IMR-90 (cell line): ENCODE data around the gene GNB1L. TPM values are rescaled to one million over a fixed set of nuclear protein-coding genes. Genes with fewer than 3 reads are reported as not detected.
A peak's percentile ranks its signal among the peaks of the same experiment; 100 is the strongest.

Source experiments
- ATAC-seq: fragments of 200-7000 bp; cut with Tn5 transposase; 2 replicates; pipeline ENCODE4 v1.9.1; 2020; ENCODE audit warnings: low read depth, mild to moderate bottlenecking, moderate library complexity
- BruUV-seq: library from RNA; stranded (reverse); fragments of 400-500 nt; replicated peaks from 2 replicates; lab custom pipeline; 2021; lab: Mats Ljungman, UMichigan
- CTCF ChIA-PET: fragments of 300-600 bp; formaldehyde crosslinking; extraction: SDS; loops from one replicate; lab custom pipeline; 2021; ENCODE audit warnings: antibody characterized with exemption; lab: Yijun Ruan, JAX
- POLR2A ChIA-PET: fragments of 300-600 bp; sonication (Branson Sonifier 250); formaldehyde crosslinking; loops from one replicate; lab custom pipeline; 2022; ENCODE audit warnings: antibody characterized with exemption; ENCODE audit not compliant: unreplicated experiment; lab: Charles Lee
- DNase-seq: peaks from one replicate; pipeline ENCODE4 v3.0.0; 2013
- H2AFZ ChIP-seq: replicated peaks from 2 replicates; pipeline ENCODE3; 2013; ENCODE audit warnings: low read length, mild to moderate bottlenecking; ENCODE audit not compliant: poor library complexity
- H2AK5ac ChIP-seq: 2 replicates; pipeline ENCODE4 v1.6.1; 2013; ENCODE audit warnings: low read depth, low read length, inconsistent platforms
- H2AK9ac ChIP-seq: replicated peaks from 2 replicates; pipeline ENCODE3; 2013; ENCODE audit warnings: mild to moderate bottlenecking, low read depth, low read length, moderate library complexity; ENCODE audit not compliant: poor library complexity
- H2BK120ac ChIP-seq: 2 replicates; pipeline ENCODE4 v1.6.1; 2013; ENCODE audit warnings: low read depth, low read length, inconsistent platforms
- H2BK15ac ChIP-seq: 3 replicates; pipeline ENCODE4 v1.6.1; 2013; ENCODE audit warnings: low read depth, low read length, inconsistent platforms
- H2BK20ac ChIP-seq: 2 replicates; pipeline ENCODE4 v1.6.1; 2013; ENCODE audit warnings: low read depth, mild to moderate bottlenecking, inconsistent platforms, low read length, moderate library complexity
- H2BK5ac ChIP-seq: 2 replicates; pipeline ENCODE4 v1.6.1; 2013; ENCODE audit warnings: mild to moderate bottlenecking, low read depth, low read length, inconsistent platforms; ENCODE audit not compliant: poor library complexity, severe bottlenecking
- H3K14ac ChIP-seq: replicated peaks from 2 replicates; pipeline ENCODE4 v1.6.1; 2013; ENCODE audit warnings: low read depth, low read length, inconsistent platforms
- H3K18ac ChIP-seq: 2 replicates; pipeline ENCODE4 v1.6.1; 2013; ENCODE audit warnings: low read depth, low read length, control low read depth
- H3K23ac ChIP-seq: 2 replicates; pipeline ENCODE4 v1.6.1; 2013; ENCODE audit warnings: low read depth, low read length, inconsistent platforms
- H3K27ac ChIP-seq: 2 replicates; pipeline ENCODE4 v1.5.1; 2013; ENCODE audit warnings: mild to moderate bottlenecking, control low read depth, low read length; ENCODE audit not compliant: insufficient read depth
- H3K27me3 ChIP-seq: 2 replicates; pipeline ENCODE4 v1.6.1; 2013; ENCODE audit warnings: low read length; ENCODE audit not compliant: control insufficient read depth, insufficient read depth
- H3K36me3 ChIP-seq: 2 replicates; pipeline ENCODE4 v1.6.1; 2013; ENCODE audit warnings: low read length, mixed read lengths; ENCODE audit not compliant: control insufficient read depth, insufficient read depth
- H3K4ac ChIP-seq: 2 replicates; pipeline ENCODE4 v1.6.1; 2013; ENCODE audit warnings: low read depth, low read length, inconsistent platforms
- H3K4me1 ChIP-seq: 2 replicates; pipeline ENCODE4 v1.6.1; 2013; ENCODE audit warnings: low read length, mixed read lengths; ENCODE audit not compliant: control insufficient read depth, insufficient read depth
- H3K4me2 ChIP-seq: 2 replicates; pipeline ENCODE4 v1.6.1; 2013; ENCODE audit warnings: low read depth, mild to moderate bottlenecking, control low read depth, low read length, moderate library complexity
- H3K4me3 ChIP-seq: 2 replicates; pipeline ENCODE4 v1.5.1; 2013; ENCODE audit warnings: low read depth, mild to moderate bottlenecking, control low read depth, low read length, moderate library complexity; ENCODE audit not compliant: insufficient read depth
- H3K56ac ChIP-seq: 2 replicates; pipeline ENCODE4 v1.6.1; 2013; ENCODE audit warnings: low read length, inconsistent platforms; ENCODE audit not compliant: insufficient read depth; ENCODE audit errors: extremely low read depth
- H3K79me1 ChIP-seq, 2 experiments: 2 replicates each; pipeline ENCODE4 v1.6.1; 2013; ENCODE audit warnings: low read length in 2 of 2, inconsistent platforms in 1 of 2, low read depth in 1 of 2
- H3K9ac ChIP-seq: 2 replicates; pipeline ENCODE4 v1.6.1; 2013; ENCODE audit warnings: low read depth, low read length, control low read depth
- H3K9me1 ChIP-seq: 2 replicates; pipeline ENCODE4 v1.6.1; 2013; ENCODE audit warnings: low read length, inconsistent platforms; ENCODE audit not compliant: insufficient read depth
- H3K9me3 ChIP-seq: 2 replicates; pipeline ENCODE4 v1.6.1; 2013; ENCODE audit warnings: low read length; ENCODE audit not compliant: control insufficient read depth, insufficient read depth
- H4K20me1 ChIP-seq: 2 replicates; pipeline ENCODE4 v1.6.1; 2013; ENCODE audit warnings: low read length, inconsistent platforms; ENCODE audit not compliant: insufficient read depth
- H4K5ac ChIP-seq: 2 replicates; pipeline ENCODE4 v1.6.1; 2013; ENCODE audit warnings: mild to moderate bottlenecking, low read depth, low read length, control low read depth
- H4K8ac ChIP-seq, 2 experiments: 2 replicates each; pipeline ENCODE4 v1.6.1; 2013; ENCODE audit warnings: low read depth in 2 of 2, low read length in 2 of 2, control low read depth in 1 of 2, inconsistent platforms in 1 of 2
- H4K91ac ChIP-seq: 2 replicates; pipeline ENCODE4 v1.6.1; 2013; ENCODE audit warnings: low read depth, low read length, inconsistent platforms; ENCODE audit not compliant: insufficient read depth
- BHLHE40 ChIP-seq: fragments of 150-350 bp; IDR thresholded peaks from 2 replicates; pipeline ENCODE4 v1.6.1; 2016; ENCODE audit warnings: mild to moderate bottlenecking, low read depth, low read length
- WGBS, 2 experiments: methylation state at CpG; one replicate each; pipeline versions ENCODE4 v1.1.5 to v1.1.7; 2013; ENCODE audit warnings: missing lambda C conversion rate in 2 of 2; ENCODE audit not compliant: insufficient read length in 1 of 2; ENCODE audit errors: extremely low coverage in 2 of 2; 5-methylcytosine and 5-hydroxymethylcytosine counted together
- dilution Hi-C: fragments of 300-500 bp; cut with HindIII; formaldehyde crosslinking; loops from one replicate; pipeline ENCODE4 v1.14.3; 2018; ENCODE audit warnings: low sequenced_read_pairs; ENCODE audit not compliant: unreplicated experiment
- in situ Hi-C: fragments of 300-500 bp; cut with MboI; formaldehyde crosslinking; loops from 3 replicates; pipeline ENCODE4 v1.14.3; 2019; ENCODE audit warnings: low sequenced_read_pairs, inconsistent platforms, mixed read lengths
- intact Hi-C: fragments of 100-400 bp; cut with micrococcal nuclease; formaldehyde crosslinking; loops from 2 replicates; pipeline ENCODE4 v1.10.0; 2022
- polyA plus RNA-seq, 3 experiments: library from polyadenylated mRNA; depleted of rRNA; stranded (reverse); fragments of >200 nt; gene quantifications; 2 replicates each; pipeline ENCODE4 v1.2.3, GENCODE V29; 2012; ENCODE audit warnings: low replicate concordance in 1 of 3
- total RNA-seq: library from RNA; depleted of rRNA; stranded (reverse); fragments of >200 nt; gene quantifications from 2 replicates; pipeline ENCODE4 v1.2.3, GENCODE V29; 2012

Gene GNB1L
- total and polyA plus RNA-seq, 2 of the 4 experiments (the other 2 are of a cell fraction): 2.5 to 4.4 TPM

DNA sequence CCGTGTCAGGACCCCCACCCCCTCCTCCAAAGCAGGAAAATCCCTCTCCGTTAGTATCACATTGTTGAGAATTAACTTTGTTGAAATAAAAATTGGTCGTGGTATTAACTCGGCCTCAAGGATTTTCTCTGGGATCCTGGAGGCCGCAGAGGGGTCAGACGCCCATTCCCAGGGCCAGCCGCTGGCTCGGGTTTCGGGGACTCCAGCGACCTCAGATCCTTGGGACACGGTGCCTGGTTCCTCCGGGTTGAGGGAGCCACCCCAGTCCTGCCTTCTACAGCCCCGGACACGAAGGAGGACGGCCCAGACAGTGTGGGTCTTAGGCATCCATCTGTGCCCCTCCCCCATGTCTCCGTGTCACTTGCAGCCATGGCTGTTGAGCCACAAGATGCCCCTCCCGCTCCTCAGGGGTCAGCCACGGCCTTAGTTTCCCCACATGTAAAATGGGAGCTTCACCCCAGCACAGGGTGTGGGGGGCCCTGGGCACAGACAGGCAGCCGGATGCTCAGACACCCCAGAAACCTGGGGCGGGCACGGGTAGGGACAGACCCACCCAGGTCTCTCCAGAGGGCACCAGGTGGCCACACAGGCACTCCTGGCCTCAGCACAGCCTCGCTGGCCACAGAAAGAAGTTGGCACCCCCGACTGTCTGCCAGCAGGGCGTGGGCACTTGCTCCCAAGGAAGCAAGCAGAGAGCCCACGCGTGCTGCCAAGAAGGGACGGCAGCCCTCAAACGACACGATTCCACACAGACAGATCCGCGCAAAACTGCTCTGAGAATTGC, 115.8 kb downstream of the GNB1L start:
- no TSS peak for BruUV-seq
- Histone ChIP-seq H3K9me1 (no peaks in the 10 kb centered on the region), H2BK15ac (no peak overlapping the region), H4K8ac (no peak overlapping the region), H3K9me3 (no peaks in the 10 kb centered on the region), H3K14ac (no peak overlapping the region), H2AK9ac (no peak overlapping the region), H2BK120ac (no peak overlapping the region), H3K4me2 (no peak overlapping the region), H4K91ac (no peak overlapping the region), H3K79me1 (no peaks in the 10 kb centered on the region), H4K5ac (no peak overlapping the region), H2BK5ac (no peak overlapping the region), H3K36me3 (no peaks in the 10 kb centered on the region), H3K27ac (no peak overlapping the region), H3K4me3 (no peak overlapping the region), H2BK20ac (no peak overlapping the region), H4K20me1 (no peaks in the 10 kb centered on the region; the same call in 1 of the 2 replicates), H3K56ac (no peak overlapping the region), H3K18ac (no peak overlapping the region), H3K23ac (no peak overlapping the region), H2AFZ (peak overlapping the region; percentile 43), H2AK5ac (no peak overlapping the region), H3K4ac (no peak overlapping the region), H3K27me3 (peaks cover 7% of the 10 kb centered on the region; the same call in 1 of the 2 replicates), H3K4me1 (peaks cover 2% of the 10 kb centered on the region; the same call in 1 of the 2 replicates), H3K9ac (no peak overlapping the region)
- ATAC-seq (no peak), DNase-seq (no peak)
- no peak for TF ChIP-seq BHLHE40
- WGBS, 2 experiments: 50% methylated on average over 17 of the region's 31 CpGs; no CpG with 5 or more reads in 1 of the 2 experiments
- ChIA-PET CTCF (no interaction called here), POLR2A (no interaction called here)
- dilution Hi-C loops: no loop called here
- in situ Hi-C loops: no loop called here
- intact Hi-C loops: no loop called here
